ENCODE results near the gene LDLRAD1. TPM values are rescaled to one million over a fixed set of nuclear protein-coding genes. Genes with fewer than 3 reads are reported as not detected.

The LDLRAD1 gene
- total and polyA plus RNA-seq, 2 experiments from 2014 or later: not detected

GRCh38 chr1:54047384-54048305 lies 29.7 kb upstream of the LDLRAD1 start (continued):
- no peak for TF ChIP-seq ZNF462 (CRISPR knock-in tag; IDR thresholded peaks at IDR 0.05)
- TF ChIP-seq, protein P1, sequence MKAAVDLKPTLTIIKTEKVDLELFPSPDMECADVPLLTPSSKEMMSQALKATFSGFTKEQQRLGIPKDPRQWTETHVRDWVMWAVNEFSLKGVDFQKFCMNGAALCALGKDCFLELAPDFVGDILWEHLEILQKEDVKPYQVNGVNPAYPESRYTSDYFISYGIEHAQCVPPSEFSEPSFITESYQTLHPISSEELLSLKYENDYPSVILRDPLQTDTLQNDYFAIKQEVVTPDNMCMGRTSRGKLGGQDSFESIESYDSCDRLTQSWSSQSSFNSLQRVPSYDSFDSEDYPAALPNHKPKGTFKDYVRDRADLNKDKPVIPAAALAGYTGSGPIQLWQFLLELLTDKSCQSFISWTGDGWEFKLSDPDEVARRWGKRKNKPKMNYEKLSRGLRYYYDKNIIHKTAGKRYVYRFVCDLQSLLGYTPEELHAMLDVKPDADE (IDR thresholded peaks at IDR 0.05): no peak
- TF ChIP-seq POLR2AphosphoS5 (IDR thresholded peaks at IDR 0.05; ENCODE audit: low read depth): no peak
- no peak for TF ChIP-seq EZH2 (IDR thresholded peaks at IDR 0.05; ENCODE audit: low read depth, unreplicated experiment)
- TF ChIP-seq CREB1 (CRISPR knock-in tag; IDR thresholded peaks at IDR 0.05; ENCODE audit: low read depth): no peak

- H3F3A ChIP-seq (replicated peaks; ENCODE audit: low read depth): no peaks in the 10 kb centered on the region
- no peak overlapping the region for H3K4me3 ChIP-seq
- DNase-seq (ENCODE audit: low spot score) (no peak), ATAC-seq (no peak)
- peaks cover 60% of the 10 kb centered on the region for H3K79me2 ChIP-seq (replicated peaks; ENCODE audit: insufficient read depth)
- H4K20me1 ChIP-seq (replicated peaks; ENCODE audit: insufficient read depth): peaks cover 13% of the 10 kb centered on the region
- H3K4me1 ChIP-seq (ENCODE audit: insufficient read depth): peaks cover 8% of the 10 kb centered on the region
- Mint-ChIP-seq H3K4me1 (no peaks in the 10 kb centered on the region), H3K27ac (no peak overlapping the region), H3K4me3 (no peak overlapping the region), H3K27me3 (ENCODE audit: insufficient read depth, low read depth, poor library complexity) (no peaks in the 10 kb centered on the region), H3K36me3 (ENCODE audit: low read depth) (peaks cover 13% of the 10 kb centered on the region; the same call in 2 of the 3 replicates), H3K9me3 (no peaks in the 10 kb centered on the region)
- H3K36me3 ChIP-seq (ENCODE audit: insufficient read depth): peaks cover 15% of the 10 kb centered on the region
- H3K27ac ChIP-seq (ENCODE audit: low read depth): no peak overlapping the region
- no peaks in the 10 kb centered on the region for H3K27me3 ChIP-seq (ENCODE audit: insufficient read depth)
- no peak overlapping the region for H2AFZ ChIP-seq
- no peaks in the 10 kb centered on the region for H3K9me2 ChIP-seq (ENCODE audit: insufficient read depth)
- H3K4me2 ChIP-seq: no peak overlapping the region
- TF ChIP-seq CREB1 (CRISPR knock-in tag; IDR thresholded peaks at IDR 0.05; ENCODE audit: low read depth): no peak
- TF ChIP-seq, protein P1 (IDR thresholded peaks at IDR 0.05): no peak
- no peak for TF ChIP-seq POLR2AphosphoS5 (IDR thresholded peaks at IDR 0.05; ENCODE audit: low read depth)
- no peak for TF ChIP-seq ZNF331 (CRISPR knock-in tag; IDR thresholded peaks at IDR 0.05; ENCODE audit: low read depth)
- TF ChIP-seq STAT1 (IDR thresholded peaks at IDR 0.05; ENCODE audit: unreplicated experiment): no peak
These were observed 28.8 kb upstream of the LDLRAD1 start for GRCh38 chr1:54046671-54047383.
